Activated CD4-positive, alpha-beta T cell treated with anti-CD3 and anti-CD28 coated beads, Interleukin-10, Interleukin-2, amounts not matched to agents 100 ng/mL and 50 ng/mL, durations not matched to agents 16 hours and 8 hours (primary cell): ENCODE results near the gene SPRYD3.
"Not testable (repeated sequence)": the region's sequence is repeated elsewhere in the genome, so short reads cannot be mapped to it uniquely, and the experiment has no call there.

Source experiments
- DNase-seq: peaks from one replicate; pipeline ENCODE4 v3.0.0-alpha.2; 2020

The SPRYD3 gene

DNA sequence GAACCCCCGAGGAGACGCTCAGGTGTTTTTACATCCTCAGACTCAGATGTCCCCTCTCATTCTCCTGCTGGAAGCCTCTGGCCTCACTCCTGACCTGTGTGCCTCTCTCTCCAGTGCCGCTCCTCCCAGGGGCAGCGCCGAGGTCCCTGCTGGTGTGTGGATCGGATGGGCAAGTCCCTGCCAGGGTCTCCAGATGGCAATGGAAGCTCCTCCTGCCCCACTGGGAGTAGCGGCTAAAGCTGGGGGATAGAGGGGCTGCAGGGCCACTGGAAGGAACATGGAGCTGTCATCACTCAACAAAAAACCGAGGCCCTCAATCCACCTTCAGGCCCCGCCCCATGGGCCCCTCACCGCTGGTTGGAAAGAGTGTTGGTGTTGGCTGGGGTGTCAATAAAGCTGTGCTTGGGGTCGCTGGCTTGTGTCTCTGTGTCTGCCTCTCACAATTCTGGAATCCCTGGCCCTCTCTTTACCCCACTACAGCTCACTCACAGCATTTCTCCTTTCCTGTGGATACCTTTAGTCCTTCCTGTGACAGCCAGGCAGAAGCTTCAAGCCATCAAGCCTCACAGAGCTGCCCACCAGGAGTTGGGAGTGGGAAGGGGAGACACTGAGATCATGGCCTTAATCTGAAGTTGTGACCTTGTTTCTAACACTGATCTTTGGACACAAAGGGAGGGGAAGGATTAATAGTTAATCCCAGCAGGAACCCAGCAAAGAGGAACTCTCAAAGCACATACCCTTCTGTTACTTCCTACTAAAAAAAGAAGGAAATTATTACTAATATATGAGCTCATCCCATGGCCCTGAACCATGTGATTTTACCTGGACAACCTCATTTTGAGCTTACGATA lies 23.0 kb upstream of the SPRYD3 start:
- DNase-seq, result no peak

DNA sequence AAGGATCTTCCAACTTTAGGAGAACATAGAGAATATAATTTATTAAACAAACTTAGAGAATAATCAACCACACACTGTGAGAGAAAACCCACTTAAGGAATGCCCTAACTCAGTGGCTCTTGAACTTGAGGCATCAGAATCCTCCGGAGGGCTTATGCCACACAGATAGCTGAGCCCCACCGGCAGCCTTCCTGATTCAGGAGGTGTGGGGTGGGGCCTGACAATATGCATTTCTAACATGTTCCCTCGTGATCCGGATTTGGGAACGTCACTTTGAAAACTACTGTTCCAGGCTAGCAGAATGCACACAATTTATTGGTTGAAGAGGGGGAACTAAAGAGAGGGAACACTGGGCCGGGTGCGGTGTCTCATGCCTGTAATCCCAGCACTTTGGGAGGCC lies 22.1 kb upstream of the SPRYD3 start:
- DNase-seq, result no peak

DNA sequence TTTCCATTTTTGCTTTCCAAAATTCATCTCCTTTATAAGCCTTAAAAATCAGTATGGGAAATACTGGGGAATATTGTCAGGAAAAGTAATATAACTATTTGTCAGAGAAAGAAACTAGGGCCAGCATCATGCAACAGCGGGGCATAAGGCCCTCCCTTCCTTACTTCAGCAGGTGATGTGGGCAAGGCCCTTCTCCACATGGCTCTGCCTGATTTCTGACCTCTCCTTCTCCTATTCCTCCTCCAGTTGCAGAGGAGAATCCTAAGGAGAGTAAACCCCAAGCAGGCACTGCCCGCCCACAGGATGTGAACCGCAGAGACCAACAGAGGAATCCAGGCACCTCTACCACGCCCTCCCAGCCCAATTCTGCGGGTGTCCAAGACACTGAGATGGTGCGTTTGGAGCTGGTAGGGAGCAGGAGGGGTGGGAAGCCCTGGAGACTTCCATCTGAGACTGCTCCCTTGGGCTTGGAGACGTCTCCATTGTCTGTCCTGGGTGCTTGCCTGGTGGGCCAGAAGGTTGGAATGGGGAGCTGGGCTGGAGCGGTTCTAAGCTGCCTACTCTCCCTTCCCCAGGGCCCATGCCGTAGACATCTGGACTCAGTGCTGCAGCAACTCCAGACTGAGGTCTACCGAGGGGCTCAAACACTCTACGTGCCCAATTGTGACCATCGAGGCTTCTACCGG lies 21.4 kb upstream of the SPRYD3 start:
- no peak for DNase-seq

DNA sequence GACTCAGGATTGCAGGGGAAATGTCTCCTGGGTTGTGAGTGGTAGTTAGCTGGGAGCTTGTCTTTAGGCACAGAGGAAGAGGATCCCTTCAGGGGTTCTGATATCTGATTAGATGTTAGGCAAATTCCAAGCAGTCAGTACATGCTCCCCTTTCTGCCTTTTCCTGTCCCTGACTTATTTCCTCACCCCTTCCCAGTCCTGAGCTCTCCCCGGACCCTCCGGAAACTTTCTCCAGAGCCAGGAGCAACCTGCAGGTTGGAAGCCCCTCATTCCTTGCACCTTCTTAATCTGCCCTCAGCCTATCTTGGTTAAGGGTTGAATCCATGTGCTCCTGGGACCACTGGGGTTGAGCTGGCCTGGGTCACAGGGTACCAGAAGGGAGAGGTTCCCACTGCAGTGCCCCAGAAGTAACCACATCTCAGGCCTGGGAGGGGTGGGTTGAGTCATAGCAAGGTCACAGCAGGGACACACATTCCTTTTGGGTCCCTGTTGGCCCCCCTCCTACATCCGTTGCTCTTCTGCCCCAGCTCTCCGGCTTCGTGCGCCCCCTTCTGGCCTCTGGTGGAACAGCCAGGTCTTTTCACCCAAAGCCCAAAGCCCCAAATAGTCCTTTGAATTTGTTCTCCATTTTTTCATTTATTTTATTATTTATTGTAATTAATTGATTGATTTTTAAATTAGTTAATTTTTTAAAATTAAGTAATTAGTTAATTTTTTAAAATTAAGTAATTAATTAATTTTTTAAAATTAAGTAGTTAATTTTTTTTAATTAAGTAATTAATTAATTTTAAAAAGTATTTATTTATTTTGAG lies 20.1 kb upstream of the SPRYD3 start:
- DNase-seq, result peak; percentile 87

DNA sequence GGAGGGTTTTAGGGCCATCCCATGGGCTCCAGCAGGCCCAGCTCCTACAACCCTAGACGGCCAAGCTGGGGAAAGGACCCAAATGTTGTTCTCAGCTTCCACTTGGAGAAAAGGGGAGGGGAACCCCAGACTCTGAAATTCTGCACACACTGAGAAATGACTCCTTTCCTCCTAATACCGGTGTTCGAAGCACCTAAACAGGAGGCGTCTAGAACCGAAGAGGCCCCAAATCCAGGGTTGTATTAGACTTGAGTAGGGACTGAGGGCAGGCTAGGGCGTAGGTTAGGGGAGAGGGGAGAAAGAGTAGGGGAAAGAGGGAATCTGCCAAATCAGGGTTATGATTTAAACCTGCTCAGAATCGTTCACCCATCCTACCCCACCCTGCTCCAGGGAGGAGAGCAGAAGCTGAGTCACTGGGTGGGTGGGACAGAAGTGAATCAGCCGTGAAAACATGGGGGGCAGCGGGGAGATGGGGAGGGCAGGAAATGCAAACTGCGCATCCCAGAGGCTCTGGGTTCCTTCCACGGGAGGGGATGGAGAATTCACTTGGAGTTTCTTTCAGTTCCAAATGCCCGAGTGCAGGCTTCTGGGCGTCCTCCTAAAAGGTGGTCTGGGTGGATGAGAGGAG lies 19.3 kb upstream of the SPRYD3 start:
- no peak for DNase-seq

DNA sequence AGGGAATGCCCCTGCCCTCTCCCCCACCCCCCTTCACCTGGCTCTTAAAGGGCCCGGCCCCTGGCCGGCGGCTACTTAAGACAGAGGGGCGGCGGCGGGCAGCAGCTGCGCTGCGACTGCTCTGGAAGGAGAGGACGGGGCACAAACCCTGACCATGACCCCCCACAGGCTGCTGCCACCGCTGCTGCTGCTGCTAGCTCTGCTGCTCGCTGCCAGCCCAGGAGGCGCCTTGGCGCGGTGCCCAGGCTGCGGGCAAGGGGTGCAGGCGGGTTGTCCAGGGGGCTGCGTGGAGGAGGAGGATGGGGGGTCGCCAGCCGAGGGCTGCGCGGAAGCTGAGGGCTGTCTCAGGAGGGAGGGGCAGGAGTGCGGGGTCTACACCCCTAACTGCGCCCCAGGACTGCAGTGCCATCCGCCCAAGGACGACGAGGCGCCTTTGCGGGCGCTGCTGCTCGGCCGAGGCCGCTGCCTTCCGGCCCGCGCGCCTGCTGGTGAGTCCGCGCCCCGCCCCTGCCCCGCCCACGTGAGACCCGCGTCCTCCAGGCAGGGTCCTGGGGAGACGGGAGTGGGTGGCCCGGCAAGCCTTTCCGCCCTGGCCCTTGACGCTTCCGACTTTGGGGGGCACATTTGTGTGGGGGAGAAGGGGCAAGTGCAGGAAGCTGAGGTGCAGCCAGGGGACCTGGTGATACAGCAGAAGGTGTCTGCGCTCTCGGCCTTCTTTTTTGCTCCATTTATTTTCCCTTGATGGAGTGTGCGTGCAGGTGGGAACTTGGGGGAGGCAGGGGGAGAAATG lies 18.6 kb upstream of the SPRYD3 start, which contains the start of gene IGFBP6:
TSS of gene IGFBP6 (plus strand) at position 104 of the 790 bp plus-strand sequence. CDS start at position 155, 51 bp downstream.
- peak; percentile 66 for DNase-seq

DNA sequence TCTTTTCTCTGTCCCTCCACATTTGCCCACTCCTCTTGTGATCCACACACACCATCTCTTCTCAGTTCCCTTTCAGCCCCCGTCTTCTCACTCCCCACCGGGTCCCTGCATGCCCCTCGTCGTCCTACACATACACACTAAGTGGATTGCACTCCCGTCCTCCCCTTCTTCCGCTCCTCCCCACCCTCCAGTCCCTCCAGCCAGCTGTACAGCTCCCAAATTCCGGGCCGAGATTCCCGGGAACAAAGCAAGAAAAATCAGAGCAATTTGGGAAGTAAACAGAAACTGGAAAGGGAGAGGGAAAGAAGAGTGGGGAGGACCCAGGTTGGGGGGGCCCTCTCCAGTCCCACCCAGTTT lies 18.0 kb upstream of the SPRYD3 start:
- DNase-seq, result no peak

DNA sequence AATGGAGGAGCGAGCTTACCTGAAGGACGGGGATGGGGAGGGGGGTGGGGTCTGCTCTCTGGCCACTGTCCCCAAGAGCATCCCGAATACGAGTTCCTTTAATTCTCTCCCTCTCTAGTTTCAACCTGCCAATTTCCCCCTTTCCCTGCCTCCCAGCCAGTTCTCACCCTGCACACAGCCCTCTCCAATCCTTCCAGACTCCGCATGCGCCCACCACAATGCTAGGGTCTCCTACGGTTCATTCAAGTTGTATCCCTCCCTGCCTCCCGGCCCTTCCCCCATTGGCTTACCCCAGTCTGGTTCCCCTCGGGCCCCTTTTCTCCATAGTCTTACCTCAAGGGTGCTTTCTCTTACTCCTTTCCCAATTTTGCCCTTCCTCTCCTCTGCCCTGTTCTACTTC lies 17.6 kb upstream of the SPRYD3 start:
- DNase-seq, result no peak

DNA sequence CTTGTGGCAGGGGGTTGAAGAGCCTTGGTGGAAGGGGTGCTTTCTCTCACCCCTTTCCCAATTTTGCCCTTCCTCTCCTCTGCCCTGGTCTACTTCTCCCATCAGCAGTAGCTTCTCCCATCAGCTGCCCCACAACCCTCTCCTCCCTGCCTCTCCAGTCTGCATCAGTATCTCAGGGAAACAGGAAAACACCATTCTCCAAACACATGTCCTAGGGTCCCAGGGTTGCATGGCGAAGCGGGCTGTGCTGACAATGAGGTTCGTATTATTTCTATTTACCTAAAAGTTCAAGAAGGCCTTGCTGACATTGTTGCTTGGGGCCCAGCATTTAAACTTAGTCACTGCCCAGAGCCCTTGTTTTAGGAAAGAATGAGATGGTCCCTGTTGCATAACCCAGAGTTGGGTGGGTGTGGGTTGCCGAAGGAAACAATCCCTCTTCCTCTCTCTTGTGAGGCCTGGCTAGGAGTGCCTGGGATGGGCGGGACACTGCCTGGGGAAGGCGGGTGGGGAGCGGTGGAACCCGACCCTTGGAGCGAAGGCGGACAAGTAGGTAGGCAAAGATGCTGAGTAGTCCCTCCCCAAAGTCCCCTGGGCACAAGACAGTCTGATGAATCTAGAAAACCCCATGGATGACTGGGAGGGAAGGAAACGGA lies 17.0 kb upstream of the SPRYD3 start:
- DNase-seq, result no peak

DNA sequence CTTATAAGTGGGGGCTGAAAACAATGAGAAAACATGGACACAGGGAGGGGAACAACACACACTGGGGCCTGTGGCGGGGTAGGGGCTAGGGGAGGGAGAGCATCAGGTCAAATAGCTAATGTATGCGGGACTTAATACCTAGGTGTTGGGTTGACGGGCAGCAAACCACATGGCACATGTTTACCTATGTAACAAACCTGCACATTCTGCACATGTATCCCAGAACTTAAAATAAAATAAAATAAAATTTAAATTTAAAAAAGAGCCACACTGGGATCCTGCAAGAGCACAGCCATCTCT lies 16.4 kb upstream of the SPRYD3 start:
- not testable (repeated sequence) for DNase-seq

DNA sequence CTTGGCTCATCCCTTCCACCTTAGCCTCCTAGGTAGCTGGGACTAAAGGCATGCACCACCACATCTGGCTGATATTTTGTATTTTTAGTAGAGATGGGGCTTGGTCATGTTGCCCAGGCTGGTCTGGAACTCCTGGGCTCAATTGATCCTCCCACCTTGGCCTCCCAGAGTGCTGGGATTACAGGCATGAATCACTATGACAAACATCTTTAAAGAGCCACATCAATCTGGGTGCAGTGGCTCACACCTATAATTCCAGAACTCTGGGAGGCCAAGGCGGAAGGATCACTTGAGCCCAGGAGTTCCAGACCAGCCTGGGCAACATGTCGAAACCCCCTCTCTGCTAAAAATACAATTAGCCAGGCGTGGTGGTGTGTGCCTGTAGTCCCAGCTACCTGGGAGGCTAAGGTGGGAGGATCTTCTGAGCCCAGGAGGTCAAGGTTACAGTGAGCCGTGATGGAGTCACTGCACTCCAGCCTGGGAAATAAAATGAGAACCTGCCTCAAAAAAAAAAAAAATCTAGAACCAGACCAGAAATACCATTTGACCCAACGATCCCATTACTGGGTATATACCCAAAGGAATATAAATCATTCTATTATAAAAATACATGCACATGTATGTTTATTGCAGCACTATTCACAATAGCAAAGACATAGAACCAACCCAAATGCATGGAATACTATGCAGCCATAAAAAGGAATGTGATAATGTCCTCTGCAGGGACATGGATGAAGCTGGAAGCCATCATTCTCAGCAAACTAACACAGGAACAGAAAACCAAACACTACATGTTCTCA lies 15.8 kb upstream of the SPRYD3 start:
- not testable (repeated sequence) for DNase-seq

DNA sequence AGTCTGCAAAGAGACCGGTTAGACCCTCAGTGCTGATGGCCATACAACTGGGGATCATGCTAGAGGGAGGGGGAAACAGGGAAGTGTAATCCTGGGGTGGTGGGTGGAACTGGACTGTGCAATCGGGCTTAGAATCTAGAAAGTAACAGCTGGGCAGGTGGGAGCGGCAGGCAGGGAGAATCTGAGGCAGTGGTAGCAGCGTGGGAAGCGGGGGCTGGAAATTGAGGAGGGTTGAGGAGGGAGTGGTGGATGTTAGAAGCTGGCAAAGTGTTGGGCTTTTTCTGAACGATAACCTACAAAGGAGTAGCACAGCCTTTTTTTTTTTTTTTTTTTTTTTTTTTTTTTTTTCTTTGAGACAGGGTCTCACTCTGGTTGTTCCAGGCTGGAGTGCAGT lies 15.2 kb upstream of the SPRYD3 start:
- no peak for DNase-seq

DNA sequence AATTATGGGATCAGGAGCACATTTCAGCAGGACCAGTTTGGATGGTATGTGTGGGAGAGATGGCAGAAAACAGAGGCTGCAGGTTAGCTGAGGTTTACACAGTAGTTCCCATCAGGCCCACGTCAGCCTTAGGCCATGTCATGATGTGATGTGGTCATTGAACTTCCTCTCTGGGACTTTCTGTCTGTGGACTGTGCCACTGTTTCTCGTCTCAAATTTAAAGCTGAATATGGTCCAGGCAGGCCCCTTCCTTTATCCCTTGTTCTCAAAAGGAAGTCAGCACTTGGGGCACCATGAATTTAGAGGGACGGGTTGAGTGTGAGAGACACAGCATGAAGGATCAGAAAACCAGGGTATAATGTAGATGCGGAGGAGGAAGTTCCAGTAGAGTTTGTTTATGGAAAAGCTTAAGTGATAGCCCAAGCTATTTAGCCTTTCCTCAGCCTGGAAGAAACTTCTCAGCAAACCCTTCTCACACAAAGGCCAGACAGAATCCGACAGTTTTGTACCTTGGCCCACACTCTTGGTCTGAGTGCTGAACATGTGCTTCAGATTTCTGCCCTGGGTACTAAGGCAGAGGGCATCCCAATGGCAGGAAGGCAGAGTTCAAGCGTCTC lies 14.7 kb upstream of the SPRYD3 start:
- no peak for DNase-seq

DNA sequence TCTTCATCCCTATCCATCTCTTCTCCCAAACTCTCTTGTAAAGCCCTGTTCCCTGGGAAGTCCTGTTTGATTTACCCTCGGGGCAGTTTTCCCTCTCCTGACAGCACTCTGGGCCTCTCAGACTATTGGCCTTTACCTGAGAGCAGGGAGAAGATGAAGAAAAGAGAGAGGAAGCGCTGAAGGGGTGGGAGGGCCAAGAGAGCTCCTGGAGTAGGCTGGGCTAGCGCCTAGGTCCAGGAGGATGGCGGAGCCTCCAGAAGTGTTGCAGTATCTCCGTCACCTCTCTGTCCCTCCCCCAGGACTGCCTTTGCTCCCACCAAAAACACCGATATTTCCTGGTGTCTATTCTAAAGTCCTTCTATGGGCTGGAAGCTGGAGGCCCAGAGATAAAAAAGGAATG lies 12.6 kb upstream of the SPRYD3 start:
- no peak for DNase-seq

DNA sequence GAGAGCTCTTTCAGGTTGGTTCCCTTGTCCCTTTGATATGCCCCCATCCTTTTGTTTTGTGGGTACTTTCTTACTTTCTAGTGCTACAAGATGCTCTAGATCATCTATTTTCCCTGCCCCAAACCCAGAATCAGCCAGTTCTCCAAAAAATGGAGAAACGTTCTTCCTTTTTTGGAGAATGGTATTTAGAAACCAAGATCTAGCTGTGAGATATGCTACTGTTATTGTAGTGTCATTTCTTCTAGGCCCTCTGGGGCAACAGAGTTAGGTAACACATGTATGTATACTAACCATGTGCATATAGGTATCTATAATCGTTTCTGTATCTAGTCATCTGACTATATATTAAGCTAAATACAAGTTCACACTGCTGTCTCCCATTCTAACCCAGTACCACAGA lies 11.4 kb upstream of the SPRYD3 start:
- no peak for DNase-seq

DNA sequence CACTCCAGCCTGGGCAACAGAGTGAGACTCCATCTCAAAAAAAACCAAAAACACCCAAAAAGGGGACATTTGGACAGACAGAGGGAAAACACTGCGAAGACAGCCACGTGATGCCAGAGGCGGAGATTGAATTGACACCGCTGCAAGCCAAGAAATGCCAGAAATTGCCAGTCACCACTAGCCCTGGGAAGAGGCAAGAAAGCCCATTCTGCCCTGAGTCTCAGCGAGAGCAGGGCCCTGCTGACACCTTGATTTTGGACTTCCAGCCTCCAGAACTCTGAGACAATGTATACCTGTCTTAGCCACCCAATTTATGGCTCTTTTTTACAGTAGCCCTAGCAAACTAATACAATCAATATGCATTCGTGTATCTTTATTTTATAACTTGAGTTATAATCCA lies 10.9 kb upstream of the SPRYD3 start:
- DNase-seq, result no peak

DNA sequence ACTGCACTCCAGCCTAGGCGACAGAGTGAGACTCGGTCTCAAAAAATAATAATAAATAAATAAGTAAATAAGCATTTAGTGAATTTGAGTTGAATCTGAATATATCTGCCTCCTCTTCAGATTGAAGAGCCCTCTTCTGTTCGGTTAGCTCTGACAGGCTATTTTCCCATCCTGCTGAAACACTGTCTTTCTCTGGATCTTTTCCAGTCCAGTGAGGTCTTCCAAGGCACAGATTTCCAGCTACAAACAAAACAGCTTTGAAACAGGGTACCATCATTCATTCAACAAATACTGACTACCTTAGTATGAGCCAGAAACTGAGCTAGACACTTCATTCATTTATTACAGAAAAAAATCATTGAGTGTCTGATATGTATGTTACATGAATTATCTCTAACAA lies 7.2 kb upstream of the SPRYD3 start:
- DNase-seq, result no peak

DNA sequence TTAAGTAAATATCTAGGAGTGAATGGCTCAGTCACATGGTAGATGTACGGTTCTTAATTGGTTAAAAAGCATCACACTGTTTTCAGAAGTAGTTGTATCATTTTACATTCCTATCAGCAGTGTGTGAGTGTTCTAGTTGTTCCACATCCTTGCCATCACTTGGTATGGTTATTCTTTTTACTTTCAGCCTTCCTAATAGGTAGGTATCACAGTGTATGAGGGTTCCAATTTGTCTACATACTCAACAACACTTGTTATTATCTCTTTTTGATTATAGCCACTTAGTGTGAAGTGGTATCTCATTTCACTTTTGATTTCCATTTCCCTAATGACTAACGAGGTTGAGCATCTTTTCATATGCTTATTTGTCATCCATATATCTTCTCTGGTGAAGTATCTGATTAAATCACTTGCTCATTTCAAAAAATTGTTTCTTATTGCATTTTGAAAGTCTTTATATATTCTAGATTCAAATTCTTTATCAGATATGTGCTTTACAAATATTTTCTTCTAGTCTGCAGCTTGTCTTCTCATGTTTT lies 3.5 kb upstream of the SPRYD3 start:
- DNase-seq, result no peak

DNA sequence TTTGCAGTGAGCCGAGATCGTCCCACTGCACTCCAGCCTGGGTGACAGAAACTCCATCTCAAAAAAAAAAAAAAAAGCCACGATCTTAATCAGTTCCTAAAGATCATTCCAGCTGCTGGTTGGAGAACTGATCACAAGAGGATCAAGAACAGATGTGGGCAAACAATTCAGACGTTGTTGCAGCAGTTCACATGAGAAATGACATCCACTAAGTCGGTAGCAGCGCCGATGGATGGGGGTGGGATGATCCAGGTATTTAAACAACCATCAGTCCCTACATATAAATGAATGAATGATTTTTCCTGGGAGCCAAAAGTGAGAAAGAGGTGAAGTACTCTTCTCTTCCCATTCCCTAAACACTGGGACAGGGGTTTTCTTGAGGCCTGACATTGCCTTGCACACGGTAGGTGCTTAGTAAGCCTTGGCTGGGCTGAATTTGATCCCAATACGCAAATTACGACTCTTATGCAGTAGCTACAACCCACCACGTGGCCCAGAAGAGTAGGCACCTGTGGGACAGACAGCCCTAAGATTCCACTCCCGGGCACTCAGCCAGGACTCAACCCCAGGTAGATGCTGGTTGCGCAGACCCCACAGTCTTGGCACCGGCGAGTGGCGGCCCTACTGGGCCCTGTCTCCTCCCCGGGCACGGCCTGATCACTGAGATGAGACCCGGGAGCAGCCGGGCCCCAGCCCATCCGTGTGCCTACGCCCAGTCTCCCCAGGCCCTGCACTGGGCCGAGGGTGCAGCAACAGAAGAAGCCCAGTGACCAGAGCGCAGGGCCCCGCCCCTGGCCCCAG lies 565 bp downstream of the SPRYD3 start:
- DNase-seq, result peak; percentile 38
